Mesendoderm (in vitro differentiated cells): ENCODE data around the gene RHEX.

Experiments used
- DNase-seq: peaks from one replicate; pipeline ENCODE4 v3.0.0; 2013
- H2AK5ac ChIP-seq: 2 replicates; pipeline ENCODE4 v1.6.1; 2013; ENCODE audit warnings: low read length, inconsistent platforms
- H2BK120ac ChIP-seq: 2 replicates; pipeline ENCODE4 v1.6.1; 2013; ENCODE audit warnings: low read depth, mild to moderate bottlenecking, low read length, moderate library complexity, mixed read lengths
- H2BK15ac ChIP-seq: replicated peaks from 2 replicates; pipeline ENCODE4 v1.6.1; 2013; ENCODE audit warnings: low read depth, mild to moderate bottlenecking, moderate library complexity
- H2BK5ac ChIP-seq: 2 replicates; pipeline ENCODE4 v1.6.1; 2013; ENCODE audit warnings: low read length, inconsistent platforms
- H3K18ac ChIP-seq: 2 replicates; pipeline ENCODE4 v1.6.1; 2013; ENCODE audit warnings: mild to moderate bottlenecking, low read length, mixed read lengths
- H3K23ac ChIP-seq: one replicate; pipeline ENCODE4 v1.6.1; 2013; ENCODE audit warnings: low read length
- H3K27ac ChIP-seq: 2 replicates; pipeline ENCODE4 v1.5.1; 2013; ENCODE audit warnings: low read depth, mild to moderate bottlenecking, inconsistent platforms, low read length, moderate library complexity
- H3K27me3 ChIP-seq: 2 replicates; pipeline ENCODE4 v1.6.1; 2013; ENCODE audit warnings: low read length, control low read depth, mild to moderate bottlenecking, inconsistent platforms; ENCODE audit not compliant: insufficient read depth, poor library complexity
- H3K36me3 ChIP-seq: 2 replicates; pipeline ENCODE4 v1.6.1; 2013; ENCODE audit warnings: low read length, inconsistent platforms; ENCODE audit not compliant: control insufficient read depth, insufficient read depth
- H3K4ac ChIP-seq: one replicate; pipeline ENCODE4 v1.6.1; 2013; ENCODE audit warnings: low read depth, mild to moderate bottlenecking, low read length, moderate library complexity
- H3K4me1 ChIP-seq: 2 replicates; pipeline ENCODE4 v1.6.1; 2013; ENCODE audit warnings: low read depth, low read length, inconsistent platforms; ENCODE audit not compliant: control insufficient read depth
- H3K4me2 ChIP-seq: 2 replicates; pipeline ENCODE4 v1.6.1; 2013; ENCODE audit warnings: low read length
- H3K4me3 ChIP-seq: 2 replicates; pipeline ENCODE4 v1.5.1; 2013; ENCODE audit warnings: mild to moderate bottlenecking, low read length
- H3K56ac ChIP-seq: one replicate; pipeline ENCODE4 v1.6.1; 2013; ENCODE audit warnings: low read length
- H3K79me1 ChIP-seq: 2 replicates; pipeline ENCODE4 v1.6.1; 2013; ENCODE audit warnings: low read length, inconsistent platforms
- H3K79me2 ChIP-seq: 2 replicates; pipeline ENCODE4 v1.6.1; 2013; ENCODE audit warnings: mild to moderate bottlenecking, low read length; ENCODE audit not compliant: control insufficient read depth, insufficient read depth
- H3K9ac ChIP-seq: 2 replicates; pipeline ENCODE4 v1.6.1; 2013; ENCODE audit warnings: low read length, inconsistent platforms
- H4K5ac ChIP-seq: one replicate; pipeline ENCODE4 v1.6.1; 2013; ENCODE audit warnings: low read length
- H4K8ac ChIP-seq: one replicate; pipeline ENCODE4 v1.6.1; 2013; ENCODE audit warnings: low read depth, mild to moderate bottlenecking, control low read depth, low read length, moderate library complexity
- WGBS: extraction: QIAGEN DNeasy Blood & Tissue Kit; methylation state at CpG from one replicate; pipeline ENCODE4 v1.1.7; 2013; ENCODE audit warnings: low lambda C conversion rate, missing lambda C conversion rate; ENCODE audit not compliant: insufficient coverage; ENCODE audit errors: extremely low coverage; 5-methylcytosine and 5-hydroxymethylcytosine counted together

Gene RHEX

DNA sequence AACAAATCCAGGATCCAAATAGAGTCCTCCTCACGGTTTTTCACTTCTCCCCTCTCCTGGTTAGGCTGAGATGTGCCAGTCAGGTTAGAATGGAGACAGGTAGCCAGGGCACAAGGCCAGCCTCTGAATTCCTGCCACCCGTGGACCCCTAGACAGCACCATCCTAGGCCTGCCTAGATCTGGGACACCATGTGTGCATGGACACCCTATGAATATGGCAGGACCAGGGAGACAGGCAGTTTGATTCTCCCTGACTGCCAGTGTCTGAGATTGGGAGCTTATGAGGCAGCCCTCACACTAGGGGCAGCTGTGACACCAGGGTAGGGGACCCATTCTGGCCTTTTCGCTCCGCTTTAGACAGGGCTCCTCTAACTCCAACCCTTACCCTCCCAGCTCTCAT, 56.7 kb downstream of the RHEX start:
- no peaks in the 10 kb centered on the region for H3K79me2 ChIP-seq
- no peaks in the 10 kb centered on the region for H3K27me3 ChIP-seq
- no peak overlapping the region for H4K5ac ChIP-seq
- no peaks in the 10 kb centered on the region for H3K4me1 ChIP-seq
- H3K4me2 ChIP-seq, result no peak overlapping the region
- no peak overlapping the region for H3K27ac ChIP-seq
- no peak overlapping the region for H3K23ac ChIP-seq
- no peak overlapping the region for H2BK5ac ChIP-seq
- no peaks in the 10 kb centered on the region for H3K79me1 ChIP-seq
- WGBS, result no CpG with 5 or more reads among the region's 4 CpGs
- no peaks in the 10 kb centered on the region for H3K36me3 ChIP-seq
- H2BK15ac ChIP-seq, result no peak overlapping the region
- no peak overlapping the region for H3K18ac ChIP-seq
- no peak overlapping the region for H3K4ac ChIP-seq
- no peak overlapping the region for H2AK5ac ChIP-seq
- no peak overlapping the region for H2BK120ac ChIP-seq
- DNase-seq, result no peak
- H3K9ac ChIP-seq, result no peak overlapping the region
- no peak overlapping the region for H3K4me3 ChIP-seq
- no peak overlapping the region for H4K8ac ChIP-seq
- no peak overlapping the region for H3K56ac ChIP-seq

DNA sequence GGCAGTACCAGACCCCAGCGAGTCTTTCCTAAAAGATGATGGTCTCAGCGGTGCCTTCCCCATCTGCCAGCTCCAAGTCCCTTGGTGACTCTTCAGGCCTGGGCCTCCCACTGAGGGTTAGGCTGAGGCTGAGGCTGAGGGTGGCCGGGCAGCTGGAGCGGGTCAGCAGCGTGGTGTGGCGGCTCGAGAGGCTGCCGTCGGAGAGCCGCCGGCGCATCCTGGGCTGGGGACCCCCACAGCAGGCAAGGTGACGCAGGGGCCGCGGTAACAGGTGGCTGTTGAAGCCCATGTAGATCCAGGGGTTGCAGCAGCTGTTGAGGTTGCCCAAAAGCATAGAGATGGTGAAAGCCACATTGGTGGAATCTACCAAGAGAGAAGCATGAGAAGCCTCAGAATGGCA, 57.2 kb downstream of the RHEX start:
- Histone ChIP-seq H3K36me3 (no peaks in the 10 kb centered on the region), H3K4ac (no peak overlapping the region), H3K56ac (no peak overlapping the region), H3K18ac (no peak overlapping the region), H3K4me2 (no peak overlapping the region), H2BK15ac (no peak overlapping the region), H2BK120ac (no peak overlapping the region), H3K79me1 (no peaks in the 10 kb centered on the region), H4K8ac (no peak overlapping the region), H2BK5ac (no peak overlapping the region), H3K27me3 (no peaks in the 10 kb centered on the region), H3K9ac (no peak overlapping the region), H4K5ac (no peak overlapping the region), H3K23ac (no peak overlapping the region), H3K79me2 (no peaks in the 10 kb centered on the region), H2AK5ac (no peak overlapping the region), H3K27ac (no peak overlapping the region), H3K4me3 (no peak overlapping the region), H3K4me1 (no peaks in the 10 kb centered on the region)
- DNase-seq, result no peak
- WGBS, result no CpG with 5 or more reads among the region's 15 CpGs

DNA sequence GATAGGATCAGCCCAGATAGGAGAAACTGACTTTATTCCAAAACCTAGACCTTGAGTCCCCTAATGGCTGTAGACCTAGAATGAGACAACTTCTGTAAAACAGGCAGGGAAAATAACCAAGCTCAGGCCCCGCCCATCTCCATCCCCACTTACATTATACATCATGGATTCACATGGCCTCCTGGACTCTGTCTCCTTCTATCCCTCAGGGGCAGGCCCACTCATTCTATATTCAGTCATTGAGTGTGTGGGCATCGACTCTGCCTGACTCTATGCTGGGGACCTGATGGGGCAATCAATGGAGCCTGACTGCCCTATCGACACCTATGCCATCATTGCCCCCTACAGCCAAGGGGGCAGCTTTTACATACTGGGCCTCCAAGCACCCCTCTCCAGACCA, 57.8 kb downstream of the RHEX start:
- no peak for DNase-seq
- no peak overlapping the region for H2BK15ac ChIP-seq
- WGBS, result no CpG with 5 or more reads among the region's 3 CpGs

DNA sequence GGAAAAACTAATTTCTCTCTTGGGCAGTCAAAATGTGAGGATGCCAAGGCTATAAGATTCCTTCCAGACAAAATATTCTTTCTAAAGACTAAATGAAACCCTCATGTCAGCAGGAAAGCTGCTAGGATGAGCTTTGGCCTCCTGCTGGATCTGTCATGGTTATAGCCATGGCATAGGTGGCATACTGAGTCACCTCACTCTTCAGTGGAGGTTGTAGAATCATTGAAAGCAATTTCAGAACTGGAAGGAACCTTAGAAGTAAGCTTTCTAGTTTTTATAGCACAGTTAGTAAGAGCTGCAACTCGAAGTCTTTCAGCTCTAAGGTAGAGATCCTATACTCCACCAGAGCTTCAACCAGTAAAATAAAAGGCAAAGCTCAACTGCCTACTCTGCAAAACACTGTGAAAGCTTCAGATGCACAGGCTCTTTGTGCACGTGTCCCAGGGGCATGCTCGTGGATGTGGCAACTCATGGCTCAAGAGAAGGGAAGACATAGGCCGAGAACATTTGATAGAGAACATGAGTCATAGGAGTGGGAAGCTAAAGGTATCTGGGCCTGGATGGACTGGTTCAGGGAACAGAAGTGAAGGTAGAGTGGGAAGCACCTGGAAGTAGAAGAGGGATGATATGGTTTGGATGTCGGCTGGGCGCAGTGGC, 58.4 kb downstream of the RHEX start:
- no peak overlapping the region for H3K23ac ChIP-seq
- H3K4me1 ChIP-seq, result no peaks in the 10 kb centered on the region
- no peak overlapping the region for H3K18ac ChIP-seq
- no peak overlapping the region for H3K27ac ChIP-seq
- no peak overlapping the region for H3K56ac ChIP-seq
- H3K79me1 ChIP-seq, result no peaks in the 10 kb centered on the region
- no CpG with 5 or more reads among the region's 6 CpGs for WGBS
- H2BK15ac ChIP-seq, result no peak overlapping the region
- H2BK5ac ChIP-seq, result no peak overlapping the region
- H3K79me2 ChIP-seq, result no peaks in the 10 kb centered on the region
- no peak overlapping the region for H3K9ac ChIP-seq
- no peak overlapping the region for H3K4ac ChIP-seq
- DNase-seq, result no peak
- H3K4me3 ChIP-seq, result no peak overlapping the region
- no peak overlapping the region for H2BK120ac ChIP-seq
- H3K4me2 ChIP-seq, result no peak overlapping the region
- H4K8ac ChIP-seq, result no peak overlapping the region
- H3K36me3 ChIP-seq, result no peaks in the 10 kb centered on the region
- no peak overlapping the region for H4K5ac ChIP-seq
- H3K27me3 ChIP-seq, result no peaks in the 10 kb centered on the region
- H2AK5ac ChIP-seq, result no peak overlapping the region

More for the DNA sequence above, 57.8 kb downstream of the RHEX start:
- Histone ChIP-seq H3K36me3 (no peaks in the 10 kb centered on the region), H3K79me1 (no peaks in the 10 kb centered on the region), H3K4me3 (no peak overlapping the region), H2AK5ac (no peak overlapping the region), H3K18ac (no peak overlapping the region), H3K9ac (no peak overlapping the region), H2BK120ac (no peak overlapping the region), H3K79me2 (no peaks in the 10 kb centered on the region), H3K27ac (no peak overlapping the region), H3K23ac (no peak overlapping the region), H4K8ac (no peak overlapping the region), H3K4ac (no peak overlapping the region), H3K27me3 (no peaks in the 10 kb centered on the region), H3K4me1 (no peaks in the 10 kb centered on the region), H4K5ac (no peak overlapping the region), H3K56ac (no peak overlapping the region), H2BK5ac (no peak overlapping the region), H3K4me2 (no peak overlapping the region)

DNA sequence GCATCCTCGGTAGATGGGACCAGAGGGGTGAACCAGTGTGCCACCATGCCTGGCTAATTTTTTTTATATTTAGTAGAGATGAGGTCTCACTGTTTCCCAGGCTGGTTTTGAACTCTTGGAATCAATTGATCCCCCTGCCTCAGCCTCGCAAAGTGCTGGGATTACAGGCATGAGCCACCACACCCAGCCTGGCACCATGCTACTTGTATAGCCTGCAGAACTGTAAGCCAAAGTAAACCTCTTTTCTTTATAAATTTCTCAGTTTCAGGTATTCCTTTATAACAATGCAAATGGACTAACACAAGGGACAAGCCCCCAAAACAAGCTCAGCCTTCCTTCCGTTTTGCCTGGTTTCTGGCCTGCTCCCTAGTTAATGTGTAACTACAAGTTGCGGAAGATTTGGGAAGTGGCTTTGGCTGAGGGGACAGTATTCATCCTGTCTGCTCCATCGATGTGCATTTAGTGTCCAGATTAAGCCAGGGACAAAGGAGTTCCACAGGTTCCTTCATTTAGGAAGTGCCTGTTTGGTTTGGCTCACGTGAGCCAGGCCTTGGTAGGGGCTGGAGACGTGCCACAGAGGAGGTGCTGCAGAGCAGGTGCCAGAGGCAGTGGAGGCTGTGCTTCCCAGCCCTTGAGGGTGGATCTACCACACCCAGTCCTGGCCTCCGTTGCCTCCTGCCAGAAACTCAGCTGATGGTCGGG, 59.8 kb downstream of the RHEX start:
- Histone ChIP-seq H3K27ac (no peak overlapping the region), H2BK5ac (no peak overlapping the region), H3K36me3 (no peaks in the 10 kb centered on the region), H3K4me1 (no peaks in the 10 kb centered on the region), H3K9ac (no peak overlapping the region), H4K8ac (no peak overlapping the region), H3K4me3 (no peak overlapping the region), H4K5ac (no peak overlapping the region), H2BK15ac (no peak overlapping the region), H3K23ac (no peak overlapping the region), H3K79me2 (no peaks in the 10 kb centered on the region), H2BK120ac (no peak overlapping the region), H3K27me3 (no peaks in the 10 kb centered on the region), H3K79me1 (no peaks in the 10 kb centered on the region), H3K4ac (no peak overlapping the region), H3K56ac (no peak overlapping the region), H2AK5ac (no peak overlapping the region), H3K18ac (no peak overlapping the region), H3K4me2 (no peak overlapping the region)
- no CpG with 5 or more reads among the region's 9 CpGs for WGBS
- DNase-seq, result no peak
